Measurements from ENCODE around the gene TRIM7. TPM values are rescaled to one million over a fixed set of nuclear protein-coding genes. Genes with fewer than 3 reads are reported as not detected.
A peak's percentile ranks its signal among the peaks of the same experiment; 100 is the strongest.

Gene TRIM7
- total and polyA plus RNA-seq, 2 donors (not counting 1 experiment from before 2014, with no cell fraction given) = 4.7 to 7.3 TPM

GRCh38 chr5:181220178-181220515 lies 15.2 kb upstream of the TRIM7 start:
- Histone ChIP-seq H3K4me1 (ENCODE audit: control insufficient read depth, extremely low read depth, insufficient read depth, low read length) (peaks cover 11% of the 10 kb centered on the region), H3K9ac (ENCODE audit: insufficient read depth, low read length) (no peak overlapping the region), H4K20me1 (ENCODE audit: control insufficient read depth, extremely low read depth, insufficient read depth, low read length) (no peaks in the 10 kb centered on the region), H2AFZ (ENCODE audit: low read length) (no peak overlapping the region), H3K36me3 (ENCODE audit: control insufficient read depth, insufficient read depth, low read length) (no peaks in the 10 kb centered on the region), H3K9me3 (ENCODE audit: control insufficient read depth, insufficient read depth, low read depth, low read length) (no peaks in the 10 kb centered on the region), H3K79me2 (ENCODE audit: control insufficient read depth, insufficient read depth, low read length) (peaks cover 14% of the 10 kb centered on the region), H3K27ac (ENCODE audit: insufficient read depth, low read length) (no peak overlapping the region), H3K4me2 (ENCODE audit: extremely low read depth, insufficient read depth, low read length) (no peak overlapping the region), H3K27me3 (ENCODE audit: control insufficient read depth, insufficient read depth, low read length) (no peaks in the 10 kb centered on the region), H3K4me3 (replicated peaks in 1 of 4; ENCODE audit: control extremely low read depth in 1 of 4, insufficient read depth in 1 of 4, low read depth in 3 of 4, low read length in 4 of 4) (no peak overlapping the region)
- no peak for DNase-seq (ENCODE audit: low read depth in 2 of 2)
- TF ChIP-seq CTCF (conservative IDR thresholded peaks at IDR 0.05 in 1 of 2, IDR thresholded peaks at IDR 0.05 in 1 of 2; ENCODE audit: low read depth in 1 of 2, low read length in 2 of 2) (no peak), EZH2 (IDR thresholded peaks at IDR 0.05; ENCODE audit: low read length, missing control alignments) (no peak)

GRCh38 chr5:181219262-181220177 lies 14.5 kb upstream of the TRIM7 start:
- H4K20me1 ChIP-seq (ENCODE audit: control insufficient read depth, extremely low read depth, insufficient read depth, low read length) = no peaks in the 10 kb centered on the region
- peaks cover 8% of the 10 kb centered on the region for H3K4me1 ChIP-seq (ENCODE audit: control insufficient read depth, extremely low read depth, insufficient read depth, low read length)
- no peaks in the 10 kb centered on the region for H3K27me3 ChIP-seq (ENCODE audit: control insufficient read depth, insufficient read depth, low read length)
- H3K27ac ChIP-seq (ENCODE audit: insufficient read depth, low read length) = no peak overlapping the region
- no peak for DNase-seq (ENCODE audit: low read depth in 2 of 2)
- H3K4me2 ChIP-seq (ENCODE audit: extremely low read depth, insufficient read depth, low read length) = no peak overlapping the region
- H3K79me2 ChIP-seq (ENCODE audit: control insufficient read depth, insufficient read depth, low read length) = peaks cover 8% of the 10 kb centered on the region
- no peak overlapping the region for H2AFZ ChIP-seq (ENCODE audit: low read length)
- no peaks in the 10 kb centered on the region for H3K36me3 ChIP-seq (ENCODE audit: control insufficient read depth, insufficient read depth, low read length)
- no peak overlapping the region for H3K4me3 ChIP-seq (replicated peaks in 1 of 4; ENCODE audit: control extremely low read depth in 1 of 4, insufficient read depth in 1 of 4, low read depth in 3 of 4, low read length in 4 of 4)
- no peak overlapping the region for H3K9ac ChIP-seq (ENCODE audit: insufficient read depth, low read length)
- H3K9me3 ChIP-seq (ENCODE audit: control insufficient read depth, insufficient read depth, low read depth, low read length) = no peaks in the 10 kb centered on the region
- no peak for TF ChIP-seq EZH2 (IDR thresholded peaks at IDR 0.05; ENCODE audit: low read length, missing control alignments)
- TF ChIP-seq CTCF (conservative IDR thresholded peaks at IDR 0.05 in 1 of 2, IDR thresholded peaks at IDR 0.05 in 1 of 2; ENCODE audit: low read depth in 1 of 2, low read length in 2 of 2) = no peak

- Histone ChIP-seq H3K79me2 (ENCODE audit: control insufficient read depth, insufficient read depth, low read length) (no peaks in the 10 kb centered on the region), H3K9ac (ENCODE audit: insufficient read depth, low read length) (no peak overlapping the region), H3K4me3 (replicated peaks in 1 of 4; ENCODE audit: control extremely low read depth in 1 of 4, insufficient read depth in 1 of 4, low read depth in 3 of 4, low read length in 4 of 4) (peak overlapping the region; percentile 1 to 53 (median 32)), H3K27ac (ENCODE audit: insufficient read depth, low read length) (no peak overlapping the region), H3K27me3 (ENCODE audit: control insufficient read depth, insufficient read depth, low read length) (no peaks in the 10 kb centered on the region), H3K9me3 (ENCODE audit: control insufficient read depth, insufficient read depth, low read depth, low read length) (no peaks in the 10 kb centered on the region), H2AFZ (ENCODE audit: low read length) (no peak overlapping the region), H3K36me3 (ENCODE audit: control insufficient read depth, insufficient read depth, low read length) (no peaks in the 10 kb centered on the region), H4K20me1 (ENCODE audit: control insufficient read depth, extremely low read depth, insufficient read depth, low read length) (no peaks in the 10 kb centered on the region), H3K4me2 (ENCODE audit: extremely low read depth, insufficient read depth, low read length) (peak overlapping the region; percentile 13), H3K4me1 (ENCODE audit: control insufficient read depth, extremely low read depth, insufficient read depth, low read length) (peaks cover 5% of the 10 kb centered on the region)
- DNase-seq (ENCODE audit: low read depth in 2 of 2) = peak in 1 of 2 donors; percentile 28
- TF ChIP-seq CTCF (conservative IDR thresholded peaks at IDR 0.05 in 1 of 2, IDR thresholded peaks at IDR 0.05 in 1 of 2; ENCODE audit: low read depth in 1 of 2, low read length in 2 of 2) = no peak
- no peak for TF ChIP-seq EZH2 (IDR thresholded peaks at IDR 0.05; ENCODE audit: low read length, missing control alignments)
Measured at GRCh38 chr5:181218795-181219124, 13.8 kb upstream of the TRIM7 start.

All from fibroblast of lung (primary cell).